ENCODE measurements around the gene ABCC12.

Gene ABCC12

DNA sequence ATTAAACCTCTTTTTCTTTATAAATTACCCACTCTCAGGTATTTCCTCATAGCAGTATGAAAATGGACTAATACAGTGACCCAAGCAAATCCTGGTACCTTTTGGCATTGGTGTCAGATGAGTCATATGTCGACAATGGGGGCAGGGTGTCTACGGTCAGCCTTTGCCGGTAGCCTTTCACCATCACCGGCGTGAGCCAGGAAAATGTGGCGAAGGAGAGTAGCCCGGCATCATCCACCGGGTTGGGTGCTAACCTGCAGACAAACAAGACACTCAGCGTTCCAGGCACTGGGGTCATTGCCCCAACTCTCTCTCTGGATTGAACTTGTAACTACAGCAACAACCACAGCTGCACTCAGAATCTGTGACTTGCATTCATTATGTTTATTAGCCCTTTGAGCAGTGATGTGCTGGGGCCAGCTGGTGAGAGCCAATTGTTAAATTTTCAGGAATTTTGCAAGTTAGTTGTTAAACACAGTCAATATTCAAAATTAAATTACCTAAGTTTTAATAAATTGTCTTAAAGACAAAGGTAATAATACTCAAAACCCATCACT is 11.9 kb downstream of the ABCC12 start:
- H3K4me3 ChIP-seq (ENCODE audit: low read length): no peak overlapping the region
- no peak for DNase-seq (ENCODE audit: low read depth)
- TF ChIP-seq, protein P1, sequence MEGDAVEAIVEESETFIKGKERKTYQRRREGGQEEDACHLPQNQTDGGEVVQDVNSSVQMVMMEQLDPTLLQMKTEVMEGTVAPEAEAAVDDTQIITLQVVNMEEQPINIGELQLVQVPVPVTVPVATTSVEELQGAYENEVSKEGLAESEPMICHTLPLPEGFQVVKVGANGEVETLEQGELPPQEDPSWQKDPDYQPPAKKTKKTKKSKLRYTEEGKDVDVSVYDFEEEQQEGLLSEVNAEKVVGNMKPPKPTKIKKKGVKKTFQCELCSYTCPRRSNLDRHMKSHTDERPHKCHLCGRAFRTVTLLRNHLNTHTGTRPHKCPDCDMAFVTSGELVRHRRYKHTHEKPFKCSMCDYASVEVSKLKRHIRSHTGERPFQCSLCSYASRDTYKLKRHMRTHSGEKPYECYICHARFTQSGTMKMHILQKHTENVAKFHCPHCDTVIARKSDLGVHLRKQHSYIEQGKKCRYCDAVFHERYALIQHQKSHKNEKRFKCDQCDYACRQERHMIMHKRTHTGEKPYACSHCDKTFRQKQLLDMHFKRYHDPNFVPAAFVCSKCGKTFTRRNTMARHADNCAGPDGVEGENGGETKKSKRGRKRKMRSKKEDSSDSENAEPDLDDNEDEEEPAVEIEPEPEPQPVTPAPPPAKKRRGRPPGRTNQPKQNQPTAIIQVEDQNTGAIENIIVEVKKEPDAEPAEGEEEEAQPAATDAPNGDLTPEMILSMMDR (IDR thresholded peaks at IDR 0.05; ENCODE audit: insufficient read depth, low read depth, low read length, missing control alignments): no peak

- H3K4me3 ChIP-seq (ENCODE audit: low read length): no peak overlapping the region
- no peak for DNase-seq (ENCODE audit: low read depth)
- TF ChIP-seq, protein P1 (IDR thresholded peaks at IDR 0.05; ENCODE audit: insufficient read depth, low read depth, low read length, missing control alignments): no peak
These were observed 15.0 kb downstream of the ABCC12 start for GRCh38 chr16:48140821-48141220.

GRCh38 chr16:48139517-48139916 is 16.3 kb downstream of the ABCC12 start:
- no peak overlapping the region for H3K4me3 ChIP-seq (ENCODE audit: low read length)
- TF ChIP-seq, protein P1 (IDR thresholded peaks at IDR 0.05; ENCODE audit: insufficient read depth, low read depth, low read length, missing control alignments): no peak
- DNase-seq (ENCODE audit: low read depth): no peak

- DNase-seq (ENCODE audit: low read depth): no peak
- no peak overlapping the region for H3K4me3 ChIP-seq (ENCODE audit: low read length)
- TF ChIP-seq, protein P1 (IDR thresholded peaks at IDR 0.05; ENCODE audit: insufficient read depth, low read depth, low read length, missing control alignments): no peak
These were observed 17.2 kb downstream of the ABCC12 start for GRCh38 chr16:48138543-48138942.

DNA sequence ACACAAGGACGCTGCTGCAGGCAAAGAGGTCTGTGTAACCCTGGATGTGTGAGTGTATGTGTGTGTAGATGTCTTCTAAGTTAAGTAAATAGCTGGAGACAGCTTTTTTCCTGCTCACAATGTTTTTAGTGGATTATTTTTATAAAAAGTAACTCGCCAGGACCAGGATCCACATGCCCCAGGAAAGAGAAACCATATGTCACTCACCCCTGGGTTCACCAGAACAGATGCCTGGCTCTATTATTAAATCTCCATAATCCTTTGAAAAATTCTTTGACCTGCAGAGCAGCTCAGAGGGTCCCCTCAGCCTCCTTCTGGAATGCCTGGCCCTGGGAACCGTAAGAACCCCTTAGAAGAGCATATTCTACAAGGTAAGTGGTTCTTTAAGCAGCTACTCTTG is 18.0 kb downstream of the ABCC12 start:
- TF ChIP-seq, protein P1 (IDR thresholded peaks at IDR 0.05; ENCODE audit: insufficient read depth, low read depth, low read length, missing control alignments): no peak
- DNase-seq (ENCODE audit: low read depth): no peak

GRCh38 chr16:48136547-48137360 is 19.0 kb downstream of the ABCC12 start:
- no peak for DNase-seq (ENCODE audit: low read depth)
- TF ChIP-seq, protein P1 (IDR thresholded peaks at IDR 0.05; ENCODE audit: insufficient read depth, low read depth, low read length, missing control alignments): no peak
- no peak overlapping the region for H3K4me3 ChIP-seq (ENCODE audit: low read length)

More for the DNA sequence above, 18.0 kb downstream of the ABCC12 start:
- H3K4me3 ChIP-seq (ENCODE audit: low read length): no peak overlapping the region
